ENCODE data around the gene DENND2D.

DENND2D gene, protein sequence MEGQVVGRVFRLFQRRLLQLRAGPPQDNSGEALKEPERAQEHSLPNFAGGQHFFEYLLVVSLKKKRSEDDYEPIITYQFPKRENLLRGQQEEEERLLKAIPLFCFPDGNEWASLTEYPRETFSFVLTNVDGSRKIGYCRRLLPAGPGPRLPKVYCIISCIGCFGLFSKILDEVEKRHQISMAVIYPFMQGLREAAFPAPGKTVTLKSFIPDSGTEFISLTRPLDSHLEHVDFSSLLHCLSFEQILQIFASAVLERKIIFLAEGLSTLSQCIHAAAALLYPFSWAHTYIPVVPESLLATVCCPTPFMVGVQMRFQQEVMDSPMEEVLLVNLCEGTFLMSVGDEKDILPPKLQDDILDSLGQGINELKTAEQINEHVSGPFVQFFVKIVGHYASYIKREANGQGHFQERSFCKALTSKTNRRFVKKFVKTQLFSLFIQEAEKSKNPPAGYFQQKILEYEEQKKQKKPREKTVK
- 48.3 to 108 (median 86.8) reads per million in 17 experiments for total RNA-seq

GRCh38 chr1:111199881-111200801 lies at the start of gene DENND2D:
Gene DENND2D (minus strand): TSS chr1:111200646. CDS start chr1:111200459, 187 bp downstream.
- DNase-seq = peak; percentile 93 to 99 (median 96)

DNA sequence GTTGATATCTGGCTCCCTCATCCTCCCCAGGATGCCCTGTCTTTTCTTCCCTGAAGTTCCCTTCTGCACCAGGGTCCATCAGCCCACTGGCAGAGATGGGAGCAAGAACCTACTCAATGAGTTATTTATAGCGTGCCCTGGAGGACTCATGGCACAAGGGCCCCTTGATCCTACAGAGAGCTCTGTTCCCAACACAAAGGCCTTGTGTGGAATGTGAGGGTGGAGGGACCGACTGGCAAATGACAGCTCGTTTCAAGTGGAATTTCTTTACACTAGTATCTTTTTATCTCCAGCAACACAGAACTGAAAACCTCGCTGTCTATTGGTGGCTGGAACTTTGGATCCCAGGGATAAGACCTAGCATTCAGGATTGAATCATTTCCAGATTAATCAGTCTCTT lies 49.5 kb upstream of the DENND2D start:
- no peak for DNase-seq

DNA sequence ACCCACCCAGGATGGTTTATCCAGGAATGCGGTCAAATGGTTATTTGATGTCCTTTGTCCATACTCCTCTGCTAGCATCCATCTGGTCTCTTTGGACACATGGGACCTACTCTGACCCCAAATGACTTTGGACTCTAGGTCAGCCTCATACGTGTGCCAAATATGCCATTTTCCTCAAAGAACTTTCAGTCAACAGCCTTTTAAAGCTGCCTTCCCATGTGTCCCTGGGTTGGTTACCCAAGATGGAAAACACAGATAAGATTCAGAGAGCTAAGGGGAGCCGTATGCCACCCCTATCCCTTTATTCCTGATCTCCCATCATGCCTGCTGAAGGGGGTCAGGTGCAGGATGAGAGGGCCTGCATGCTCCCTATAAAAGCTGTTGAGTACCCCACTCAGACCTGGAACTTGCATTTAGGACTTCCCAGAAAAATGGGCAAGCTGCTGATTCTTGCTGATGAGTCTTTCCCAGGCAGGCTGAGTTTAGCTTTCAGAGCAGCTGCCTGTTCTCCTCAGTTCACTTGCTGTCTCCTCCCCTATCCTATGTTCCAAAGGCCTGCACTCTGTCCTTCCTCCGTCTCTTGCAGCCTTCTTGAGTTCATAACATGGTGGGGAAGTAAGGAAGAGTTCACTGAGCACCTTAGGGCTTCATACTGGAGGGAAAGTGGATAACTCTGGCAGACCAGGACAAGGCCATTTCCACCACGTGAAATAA lies 46.8 kb upstream of the DENND2D start:
- DNase-seq = no peak

- no peak for DNase-seq
These were observed 42.5 kb upstream of the DENND2D start for GRCh38 chr1:111242805-111243523.

GRCh38 chr1:111241797-111242196 lies 41.4 kb upstream of the DENND2D start:
- DNase-seq = no peak

GRCh38 chr1:111238056-111238795 lies 37.8 kb upstream of the DENND2D start:
- DNase-seq = no peak

DNA sequence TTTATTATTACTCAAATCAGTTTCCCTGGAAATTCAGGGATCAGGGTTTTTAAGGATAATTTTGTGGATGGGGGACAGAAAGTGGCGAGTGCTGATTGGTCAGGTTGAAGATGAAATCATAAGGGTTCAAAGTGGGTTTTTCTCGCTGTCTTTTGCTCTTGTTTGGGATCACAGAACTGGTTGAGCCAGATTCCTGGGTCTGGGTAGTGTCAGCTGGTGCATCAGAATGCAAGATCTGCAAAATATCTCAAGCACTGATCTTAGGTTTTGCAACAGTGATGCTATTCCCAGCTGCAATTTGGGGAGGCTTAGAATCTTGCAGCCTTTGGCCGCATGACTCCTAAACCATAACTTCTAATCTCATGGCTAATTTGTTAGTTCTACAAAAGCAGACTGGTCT lies 36.4 kb upstream of the DENND2D start:
- no peak for DNase-seq

DNA sequence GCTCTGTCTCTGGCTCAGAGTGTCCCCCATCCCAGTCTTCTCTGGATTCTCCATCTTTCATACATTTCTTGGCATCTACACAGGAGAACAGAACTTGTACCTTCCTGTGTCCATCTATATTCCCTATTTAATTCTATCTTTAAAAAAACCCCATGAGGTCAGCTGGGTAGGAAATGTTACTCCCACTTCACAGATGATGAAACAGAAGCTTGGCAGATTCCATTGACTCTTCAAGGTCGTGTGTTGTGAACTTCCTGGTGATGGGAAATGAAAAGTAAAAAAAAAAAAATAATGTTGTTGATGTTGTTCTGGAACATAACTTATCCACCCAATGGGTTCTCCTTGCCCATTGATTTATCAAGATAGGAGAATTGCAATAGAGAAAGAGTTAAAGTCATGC lies 35.9 kb upstream of the DENND2D start:
- DNase-seq = peak in 3 of 4 experiments; percentile 14 to 47 (median 34)

GRCh38 chr1:111234866-111235265 lies 34.4 kb upstream of the DENND2D start:
- no peak for DNase-seq

- DNase-seq = no peak
These were observed 33.8 kb upstream of the DENND2D start for GRCh38 chr1:111234258-111234657.

- DNase-seq = no peak
These were observed 31.7 kb upstream of the DENND2D start for GRCh38 chr1:111232134-111232533.

DNA sequence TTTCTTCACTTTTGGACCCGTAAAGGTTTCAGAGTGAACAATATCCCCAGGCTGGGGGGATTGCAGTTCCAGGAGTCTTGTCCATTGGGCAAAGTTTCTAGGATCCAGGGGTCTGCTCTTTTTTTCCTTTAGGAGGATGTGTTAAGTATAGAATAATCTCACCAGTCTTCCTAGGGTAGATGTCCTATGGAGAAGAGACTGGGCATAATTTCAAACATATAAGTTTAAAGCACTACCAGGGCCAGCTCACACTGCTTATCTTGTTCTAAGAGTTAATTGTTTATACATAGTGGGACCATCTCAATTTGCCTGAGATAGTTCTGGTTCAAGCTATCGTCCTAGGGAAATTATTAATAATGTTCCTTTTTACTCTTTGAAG lies 28.3 kb upstream of the DENND2D start:
- DNase-seq = no peak

GRCh38 chr1:111227851-111228747 lies 27.7 kb upstream of the DENND2D start:
- peak in 1 of 4 experiments; percentile 8 for DNase-seq

GRCh38 chr1:111227434-111227833 lies 27.0 kb upstream of the DENND2D start, which contains the start of gene CHI3L2:
Gene CHI3L2 (plus strand): TSS chr1:111227713. CDS start chr1:111227730, 17 bp downstream.
- peak; percentile 22 to 68 (median 66) for DNase-seq

GRCh38 chr1:111225717-111226400 lies 25.4 kb upstream of the DENND2D start:
- no peak for DNase-seq

- DNase-seq = no peak
These were observed 24.6 kb upstream of the DENND2D start for GRCh38 chr1:111225091-111225490.

GRCh38 chr1:111223126-111223685 lies 22.8 kb upstream of the DENND2D start:
- peak; percentile 24 to 65 (median 54) for DNase-seq

- DNase-seq = peak; percentile 73 to 87 (median 76)
These were observed 22.1 kb upstream of the DENND2D start for GRCh38 chr1:111222308-111223125.
